H1 (cell line): ENCODE measurements around the gene GGA3. TPM values are rescaled to one million over a fixed set of nuclear protein-coding genes. Genes with fewer than 3 reads are reported as not detected.

Experiments
- EZH2 ChIP-seq: fragments of 200-600 bp; sonication (generic); IDR thresholded peaks from 2 replicates; pipeline ENCODE4 v1.7.1; 2012; ENCODE audit warnings: low read depth, mild to moderate bottlenecking, moderate library complexity, low read length, inconsistent platforms; ENCODE audit not compliant: severe bottlenecking
- polyA plus RNA-seq, 7 experiments: library from polyadenylated mRNA; depleted of rRNA in 3 of 7; stranded (reverse) in 5 of 7; unstranded in 2 of 7; fragments of >200 nt in 5 of 7; fragments of 200-250 nt in 2 of 7; gene quantifications; 1 replicate in 5 of 7; 2 replicates in 1 of 7; 4 replicates in 1 of 7; pipeline versions ENCODE4 v1.2.1 to v1.2.3, GENCODE V29; 2011 to 2013; ENCODE audit warnings: missing spikeins in 2 of 7, mixed read lengths in 2 of 7
- total RNA-seq: library from RNA; stranded (reverse); fragmentation: NEBNext Ultra II Directional; extraction: Animal tissue kit (Norgen Biotek cat#: 25700); gene quantifications from 2 replicates; pipeline ENCODE4 v1.2.1, GENCODE V29; 2021

Gene GGA3
- total and polyA plus RNA-seq, 2 of the 8 experiments (the other 6 are each of a cell fraction or from before 2014, with no cell fraction given): 40.6 to 60.0 TPM

DNA sequence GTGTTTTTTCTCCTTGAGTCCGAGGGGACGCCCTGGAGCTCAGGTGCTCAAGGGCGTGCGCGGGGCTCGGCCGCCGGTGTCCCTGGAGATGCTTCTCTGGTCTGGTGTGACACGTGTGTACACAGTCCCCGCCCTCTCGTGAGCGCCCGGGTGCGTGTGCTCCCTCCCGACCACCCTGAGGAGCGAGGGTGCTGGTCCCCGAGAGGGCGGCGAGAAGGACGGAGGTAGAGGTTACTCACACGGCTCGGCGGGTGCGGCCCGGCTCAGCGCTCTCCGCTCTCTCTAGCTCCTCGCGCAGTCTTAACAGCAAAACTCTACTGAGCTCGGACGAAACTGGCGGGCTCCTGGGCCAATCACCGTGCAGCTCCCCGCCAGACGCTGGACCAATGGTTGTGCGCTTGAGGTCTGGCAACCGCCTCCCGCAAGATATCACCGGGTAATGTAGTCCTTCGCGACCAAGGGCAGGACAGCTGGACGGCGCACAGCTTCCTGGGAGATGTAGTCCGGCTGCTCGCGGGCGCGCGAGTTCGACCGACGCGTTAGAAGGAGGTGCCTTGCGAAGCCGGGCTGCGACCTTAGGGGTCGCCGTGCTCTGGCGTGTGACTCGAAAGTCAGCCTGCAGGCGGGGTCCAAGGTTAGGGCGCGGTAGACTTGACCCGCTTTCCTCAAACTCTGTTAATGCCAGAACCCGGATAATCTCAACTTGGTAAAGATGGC is 27.9 kb upstream of the GGA3 start, which contains the start of gene SLC25A19 (continued):
- TF ChIP-seq EZH2: no peak
